Measurements from ENCODE around the gene TTLL5.

DNA sequence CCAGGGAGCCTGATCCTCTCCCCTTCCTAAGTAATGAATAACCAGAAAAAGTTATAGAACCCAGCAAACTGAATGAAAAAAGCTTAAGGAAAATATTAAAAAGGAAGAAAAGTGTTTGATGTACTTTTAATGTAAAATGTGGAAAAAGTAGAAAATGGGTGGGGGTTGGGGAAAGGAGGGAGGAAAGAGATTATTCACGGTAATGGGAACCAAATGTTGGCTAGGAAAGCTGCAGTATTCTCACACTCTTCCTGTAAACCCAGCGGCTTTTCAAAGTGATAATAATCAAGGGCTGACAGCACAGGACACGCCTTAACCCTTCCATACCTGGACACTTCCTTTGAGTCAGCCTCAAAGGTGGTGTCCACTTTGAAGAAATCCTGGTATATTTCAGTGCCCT is 181.5 kb downstream of the TTLL5 start:
- TF ChIP-seq POLR2A (IDR thresholded peaks at IDR 0.05), result no peak
- TF ChIP-seq, protein P1, sequence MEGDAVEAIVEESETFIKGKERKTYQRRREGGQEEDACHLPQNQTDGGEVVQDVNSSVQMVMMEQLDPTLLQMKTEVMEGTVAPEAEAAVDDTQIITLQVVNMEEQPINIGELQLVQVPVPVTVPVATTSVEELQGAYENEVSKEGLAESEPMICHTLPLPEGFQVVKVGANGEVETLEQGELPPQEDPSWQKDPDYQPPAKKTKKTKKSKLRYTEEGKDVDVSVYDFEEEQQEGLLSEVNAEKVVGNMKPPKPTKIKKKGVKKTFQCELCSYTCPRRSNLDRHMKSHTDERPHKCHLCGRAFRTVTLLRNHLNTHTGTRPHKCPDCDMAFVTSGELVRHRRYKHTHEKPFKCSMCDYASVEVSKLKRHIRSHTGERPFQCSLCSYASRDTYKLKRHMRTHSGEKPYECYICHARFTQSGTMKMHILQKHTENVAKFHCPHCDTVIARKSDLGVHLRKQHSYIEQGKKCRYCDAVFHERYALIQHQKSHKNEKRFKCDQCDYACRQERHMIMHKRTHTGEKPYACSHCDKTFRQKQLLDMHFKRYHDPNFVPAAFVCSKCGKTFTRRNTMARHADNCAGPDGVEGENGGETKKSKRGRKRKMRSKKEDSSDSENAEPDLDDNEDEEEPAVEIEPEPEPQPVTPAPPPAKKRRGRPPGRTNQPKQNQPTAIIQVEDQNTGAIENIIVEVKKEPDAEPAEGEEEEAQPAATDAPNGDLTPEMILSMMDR (IDR thresholded peaks at IDR 0.05), result no peak
- TF ChIP-seq EP300 (IDR thresholded peaks at IDR 0.05), result no peak
- no peak for TF ChIP-seq POLR2AphosphoS5 (IDR thresholded peaks at IDR 0.05)
